Amygdala (tissue), 56 donors: Measurements from ENCODE around the gene TRIM40.
A peak's percentile ranks its signal among the peaks of the same experiment; 100 is the strongest.

Experiments
- DNase-seq, 56 donors: peaks; one replicate each; lab custom pipeline; 2025; lab: John Stamatoyannopoulos, UW

Gene TRIM40

DNA sequence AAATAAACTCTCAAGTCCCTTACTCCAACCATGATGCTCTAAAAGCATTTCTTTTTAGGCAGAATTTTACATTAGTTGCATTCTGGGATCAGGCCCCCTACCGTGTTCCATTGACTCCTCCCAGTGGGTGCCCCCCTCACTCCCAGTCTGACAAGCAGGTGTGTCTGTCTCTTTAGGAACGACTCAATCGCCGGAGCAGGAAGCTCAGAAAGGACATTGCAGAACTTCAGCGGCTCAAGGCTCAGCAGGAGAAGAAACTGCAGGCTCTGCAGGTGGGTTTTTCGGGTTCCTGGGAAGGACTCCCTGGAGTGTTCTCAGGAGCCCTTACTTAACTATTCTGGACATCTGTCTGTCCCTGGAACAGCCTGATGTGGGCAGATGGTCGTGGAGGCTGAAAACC is 9.9 kb downstream of the TRIM40 start:
- no peak for DNase-seq

DNA sequence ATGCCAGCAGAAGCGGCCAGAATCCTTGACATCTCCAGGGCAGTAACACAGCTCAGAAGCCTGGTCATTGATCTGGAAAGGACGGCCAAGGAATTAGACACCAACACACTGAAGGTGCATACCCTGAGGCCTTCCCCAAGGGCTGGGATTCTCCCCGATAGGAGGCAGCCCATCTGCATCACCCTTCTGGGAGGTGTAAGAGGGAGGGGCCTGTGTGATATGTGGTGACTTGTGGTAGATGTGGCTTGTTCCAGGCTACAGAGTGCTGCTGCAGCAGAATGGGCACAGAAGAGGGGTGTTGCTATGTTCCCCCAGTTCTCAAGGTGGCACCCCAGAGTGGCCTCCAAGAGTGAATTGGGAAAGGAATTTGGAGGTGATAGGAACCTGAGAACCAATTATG is 11.2 kb downstream of the TRIM40 start:
- no peak for DNase-seq

DNA sequence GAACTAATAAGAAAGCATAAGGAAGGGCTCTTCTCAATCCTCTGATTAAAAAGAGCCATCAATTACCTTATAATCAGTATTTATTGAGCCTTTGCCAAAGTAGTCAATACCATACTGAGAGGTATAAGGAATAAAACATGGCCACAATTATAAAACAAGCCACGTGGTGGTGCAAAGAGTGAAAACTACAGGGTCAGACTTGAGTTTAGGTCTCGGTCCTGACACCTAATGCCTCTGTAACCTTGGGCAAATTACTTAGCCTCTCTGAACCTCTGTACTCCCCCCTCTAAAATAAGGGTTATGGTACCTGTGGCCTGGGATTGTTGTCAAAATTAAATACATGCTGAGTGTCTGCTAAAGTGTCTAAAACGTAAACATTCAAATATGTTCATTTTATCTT is 13.3 kb downstream of the TRIM40 start:
- no peak for DNase-seq

DNA sequence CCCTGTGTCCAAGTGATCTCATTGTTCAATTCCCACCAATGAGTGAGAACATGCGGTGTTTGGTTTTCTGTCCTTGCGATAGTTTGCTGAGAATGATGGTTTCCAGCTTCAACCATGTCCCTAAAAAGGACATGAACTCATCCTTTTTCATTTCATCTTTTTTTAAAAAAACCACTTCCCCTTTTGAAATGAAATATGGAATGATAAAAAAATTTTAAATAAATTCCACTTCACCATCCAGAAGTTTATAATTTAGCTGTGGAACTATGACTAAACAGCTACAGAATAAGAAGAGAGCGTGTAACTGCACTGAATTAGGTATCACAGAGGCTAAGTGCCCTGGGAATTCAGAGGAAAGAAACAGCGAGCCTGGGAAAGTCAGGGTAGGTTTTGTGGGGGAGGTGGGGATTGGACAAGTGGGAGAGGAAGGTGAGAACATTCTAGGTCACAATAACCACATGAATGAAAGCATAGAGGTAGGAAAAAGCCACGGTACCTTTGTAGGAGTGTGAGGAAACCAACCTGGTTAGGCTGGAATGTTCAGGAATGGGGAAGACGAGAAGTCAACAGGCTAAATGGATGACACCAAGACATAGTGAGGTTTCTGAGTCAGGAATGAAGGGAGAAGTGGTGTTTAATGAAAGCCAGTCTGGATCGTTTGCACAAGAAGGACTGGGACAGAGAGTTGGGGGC is 14.1 kb downstream of the TRIM40 start:
- no peak for DNase-seq

DNA sequence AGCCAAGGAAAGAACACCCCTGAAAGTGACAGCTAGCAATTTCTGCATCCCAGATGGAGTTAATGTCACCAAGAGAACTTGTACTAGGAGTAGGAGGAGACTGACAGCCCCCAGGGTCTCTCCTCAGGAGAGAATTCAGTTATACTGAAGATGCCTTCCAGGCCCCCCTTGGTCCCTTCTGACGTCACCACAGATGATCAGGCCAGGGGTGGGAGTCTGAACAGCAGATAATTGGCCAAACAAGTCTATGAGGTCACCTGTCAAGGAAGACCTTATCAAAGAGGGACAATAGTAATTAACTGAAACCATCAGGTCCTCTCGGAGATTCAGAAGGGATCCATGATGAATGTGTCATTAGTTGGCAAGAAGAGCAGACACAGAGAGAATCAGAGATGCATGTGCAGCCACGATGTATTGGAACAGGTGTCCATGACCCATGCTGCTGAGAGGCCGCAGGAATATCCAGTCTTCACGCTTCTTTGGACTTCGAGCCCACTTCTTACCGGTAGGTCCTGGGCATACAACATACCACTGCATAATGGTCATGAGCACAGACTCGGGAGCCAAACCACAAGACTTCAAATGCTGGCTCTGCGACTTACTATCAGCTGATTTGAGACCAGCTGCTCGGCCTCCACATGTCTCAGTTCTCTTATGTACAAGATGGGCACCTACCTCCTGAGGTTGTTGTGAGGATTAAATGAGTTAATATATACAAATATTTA is 14.9 kb downstream of the TRIM40 start:
- no peak for DNase-seq

DNA sequence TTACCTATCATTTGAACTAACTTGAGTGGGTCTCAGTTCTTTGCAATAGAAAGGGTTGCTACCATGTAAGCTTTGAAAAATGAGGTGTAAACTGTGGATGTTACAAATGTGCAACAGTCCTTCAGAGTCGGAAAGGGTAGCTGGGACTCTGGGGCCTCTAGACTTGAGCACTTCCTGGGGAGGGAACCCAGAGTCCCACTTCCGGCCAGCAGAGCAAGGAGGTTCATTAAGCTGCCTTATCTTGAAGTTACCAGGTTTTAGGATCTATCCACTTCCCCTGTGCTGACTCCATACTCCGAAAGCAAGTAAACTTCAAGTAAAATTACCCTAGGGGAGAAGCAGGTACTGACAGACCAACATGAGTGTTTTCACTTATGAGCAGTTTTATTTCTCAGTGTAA is 15.6 kb downstream of the TRIM40 start:
- DNase-seq = no peak

DNA sequence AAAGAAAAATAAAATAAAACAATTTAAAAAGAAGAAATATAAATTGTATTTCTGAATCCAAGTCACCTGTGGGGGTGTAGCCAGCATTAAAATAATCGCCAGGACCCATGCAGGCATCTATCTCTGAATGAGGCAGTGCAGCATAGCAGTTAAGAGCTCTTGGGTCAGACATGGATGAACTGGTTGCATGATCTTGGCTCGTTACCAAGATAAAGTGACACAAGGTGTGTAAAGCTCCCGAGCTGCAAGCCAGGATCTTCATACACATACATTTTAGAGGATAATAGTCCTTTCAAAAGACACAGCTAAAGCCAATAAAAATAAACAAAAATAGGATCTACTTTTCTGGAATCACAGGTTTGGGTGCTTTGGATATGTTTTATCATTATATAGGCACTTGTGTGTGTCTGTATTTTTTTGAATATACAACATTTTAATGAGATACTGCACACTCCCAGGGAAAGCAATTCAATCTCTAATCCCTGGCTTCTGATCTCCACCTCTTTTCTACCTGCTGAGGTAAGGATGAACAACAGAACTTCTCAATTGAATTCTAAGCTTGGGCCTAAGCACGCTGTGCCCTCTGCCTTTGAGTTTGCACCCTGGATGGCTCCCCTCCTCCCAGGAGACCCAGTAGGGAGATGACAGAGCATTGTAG is 16.2 kb downstream of the TRIM40 start:
- DNase-seq = no peak

DNA sequence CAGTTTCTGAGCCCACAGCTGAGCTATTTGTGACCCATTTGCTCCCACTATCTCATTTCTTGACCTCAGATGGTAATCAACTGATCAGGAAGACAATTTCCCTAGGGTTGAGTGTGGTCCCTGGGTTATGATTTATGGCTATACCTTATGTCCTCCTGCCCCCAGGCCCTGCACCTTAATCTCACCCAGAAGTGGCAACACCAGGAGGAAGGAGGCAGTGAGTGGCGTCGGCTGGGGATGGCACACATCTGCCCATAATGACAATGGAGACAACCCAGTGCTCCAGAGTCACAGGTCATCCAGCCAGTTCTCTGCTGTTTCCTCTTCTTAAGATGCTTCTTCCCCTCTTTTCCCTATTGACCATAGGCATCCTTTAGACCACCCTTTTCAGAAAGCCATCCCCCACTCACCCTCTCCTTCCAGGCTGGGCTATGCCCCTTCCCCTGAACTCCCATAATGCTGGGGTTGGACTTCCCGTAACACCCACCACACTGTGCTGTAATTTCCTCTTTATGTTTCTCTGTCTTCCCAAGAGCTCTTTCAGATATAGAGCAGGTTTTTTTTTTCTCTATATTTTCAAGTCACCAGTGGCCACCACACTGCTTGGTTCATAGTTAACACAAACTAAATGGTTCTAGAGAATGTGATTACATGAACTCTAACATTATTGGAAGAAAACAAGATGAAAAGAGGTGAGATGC is 17.1 kb downstream of the TRIM40 start:
- no peak for DNase-seq

DNA sequence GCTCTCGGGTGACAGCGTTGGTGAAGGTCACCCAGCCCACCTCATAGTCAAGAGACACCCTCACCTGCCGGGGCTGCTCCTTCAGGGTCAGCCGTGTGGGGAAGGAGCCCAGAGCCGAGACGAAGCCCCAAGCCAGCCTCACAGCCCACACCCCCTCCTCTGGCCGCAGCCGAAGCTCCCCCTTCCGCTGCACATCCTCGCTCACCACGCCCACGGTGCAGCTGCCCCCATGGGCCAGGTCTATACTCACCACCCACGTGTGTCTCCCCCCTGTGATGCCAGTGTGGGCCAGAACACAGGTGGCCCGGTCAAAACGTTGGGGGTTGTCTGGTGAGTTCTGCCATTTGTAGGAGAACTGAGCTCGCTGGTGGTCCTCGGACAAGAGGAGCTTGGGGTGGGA is 18.1 kb downstream of the TRIM40 start:
- no peak for DNase-seq

DNA sequence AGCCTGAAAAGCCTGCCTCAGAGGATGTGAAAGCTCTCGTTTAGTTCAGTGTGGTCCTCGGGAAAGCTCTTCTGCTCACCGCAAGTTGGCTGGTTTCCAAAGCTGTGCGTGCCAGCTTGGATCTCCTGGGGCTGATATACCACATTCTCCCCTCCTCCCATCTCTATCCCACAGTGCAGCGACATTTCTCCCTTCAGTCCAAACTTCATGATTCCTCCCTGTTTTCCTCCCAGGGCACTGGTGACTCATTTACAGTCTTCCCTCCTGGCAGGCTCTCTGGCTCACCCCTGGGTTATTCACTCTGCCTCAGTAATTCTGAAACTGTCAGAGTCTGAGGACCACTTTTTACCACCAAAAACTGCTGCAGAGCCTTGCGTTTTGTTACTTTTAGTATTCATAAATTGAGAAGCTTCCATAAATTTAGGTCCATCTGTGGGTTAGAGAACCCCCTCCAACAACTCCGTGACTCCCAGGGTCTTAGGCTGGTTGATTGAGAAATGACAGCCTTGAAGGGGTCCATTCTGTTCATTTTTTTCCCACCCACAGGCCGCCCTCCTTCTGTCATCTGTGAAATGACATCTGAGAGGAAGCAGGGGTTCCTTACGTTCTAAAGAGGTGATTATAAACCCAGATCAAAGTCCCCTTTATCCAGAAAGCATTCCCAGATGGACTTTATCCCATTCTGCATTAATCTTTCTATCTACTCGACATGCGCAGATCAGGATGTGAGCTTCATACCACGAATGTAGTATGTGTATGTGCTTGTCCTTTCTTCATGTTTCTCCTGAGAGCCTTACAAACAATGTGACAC is 19.0 kb downstream of the TRIM40 start:
- no peak for DNase-seq

DNA sequence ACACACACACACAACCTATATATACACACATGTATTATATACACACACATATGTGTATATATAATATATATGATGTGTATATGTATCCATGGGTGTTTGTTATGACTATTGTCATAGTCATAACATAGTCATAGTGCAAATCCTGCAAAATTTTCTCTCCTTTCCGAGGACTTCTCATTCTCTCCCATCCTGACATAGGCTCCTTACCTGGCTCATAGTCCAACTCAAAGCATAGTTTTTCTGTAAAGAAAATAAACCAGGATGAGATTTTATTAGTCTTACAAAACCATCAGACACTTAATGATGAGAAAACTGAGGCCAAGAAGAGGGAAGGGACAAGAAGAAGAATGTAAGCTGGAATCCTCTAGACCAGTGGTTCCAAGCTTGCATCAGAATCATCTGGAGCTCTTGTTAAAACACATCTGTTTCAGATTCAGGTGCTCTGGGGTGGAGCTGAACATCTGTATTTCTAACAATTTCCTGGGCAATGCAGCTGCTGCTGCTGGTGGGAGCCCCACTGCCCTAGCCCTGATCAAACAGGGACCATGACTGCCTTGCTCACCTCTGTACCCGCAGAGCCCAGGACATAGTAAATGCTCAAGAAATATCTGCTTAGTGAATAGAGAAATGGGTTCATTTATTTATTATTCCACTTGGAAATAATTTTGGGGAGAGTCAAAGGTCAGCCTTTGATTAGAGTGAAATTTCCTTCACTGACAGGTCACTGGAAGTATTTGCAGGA is 19.8 kb downstream of the TRIM40 start:
- no peak for DNase-seq

DNA sequence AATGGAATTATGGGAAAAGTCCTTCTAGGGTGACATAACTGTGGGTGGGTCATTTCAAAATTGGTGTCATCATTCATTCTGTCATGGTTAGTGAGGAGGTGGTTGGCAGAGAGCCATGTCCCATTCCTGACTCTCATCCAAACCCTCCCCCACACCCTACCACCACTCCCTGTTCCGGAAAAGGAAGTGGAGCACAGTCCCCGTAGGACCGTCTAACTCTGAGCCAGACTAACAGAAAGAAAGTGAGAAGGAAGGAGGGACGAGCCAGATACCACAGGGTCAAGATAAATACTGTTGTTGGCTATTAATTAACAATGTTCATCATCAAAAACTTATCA is 20.3 kb downstream of the TRIM40 start:
- no peak for DNase-seq

DNA sequence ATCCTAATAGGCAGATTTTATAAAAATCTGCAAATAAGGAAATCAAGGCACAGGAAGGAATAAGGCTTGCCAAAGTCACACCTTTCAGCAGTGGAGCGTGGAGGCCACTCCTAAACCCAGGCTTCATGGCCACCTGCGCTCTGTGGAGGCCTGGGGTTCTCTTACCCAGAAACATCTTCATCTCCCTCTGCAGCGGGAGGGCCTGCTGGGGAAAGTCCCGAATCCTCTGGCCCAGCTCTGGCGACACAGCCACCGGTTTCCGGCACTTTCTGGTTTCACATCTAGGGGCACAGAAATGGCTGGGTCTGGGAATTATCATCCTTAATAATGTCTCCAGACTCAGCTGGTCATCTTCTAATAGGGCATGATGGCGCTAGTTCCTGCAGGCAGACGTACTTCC is 20.8 kb downstream of the TRIM40 start:
- DNase-seq = no peak

DNA sequence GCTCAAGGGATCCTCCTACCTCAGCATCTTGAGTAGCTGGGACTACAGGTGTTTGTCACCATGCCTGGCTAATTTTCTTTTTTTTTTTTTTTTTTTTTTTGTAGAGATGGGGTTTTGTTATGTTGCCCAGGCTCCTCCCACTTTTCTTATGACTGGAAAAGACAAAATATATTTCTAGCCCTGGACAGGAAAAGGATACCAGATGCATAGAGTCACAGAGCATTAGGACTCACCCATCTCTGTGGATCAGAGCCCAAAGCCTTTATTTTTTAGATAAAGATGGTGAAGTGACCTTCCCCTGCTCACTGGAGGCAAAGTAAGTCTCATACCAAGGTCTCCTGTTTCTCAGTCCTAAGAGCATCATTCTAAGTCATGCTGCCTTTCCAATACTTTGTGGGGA is 21.6 kb downstream of the TRIM40 start:
- DNase-seq = no peak

DNA sequence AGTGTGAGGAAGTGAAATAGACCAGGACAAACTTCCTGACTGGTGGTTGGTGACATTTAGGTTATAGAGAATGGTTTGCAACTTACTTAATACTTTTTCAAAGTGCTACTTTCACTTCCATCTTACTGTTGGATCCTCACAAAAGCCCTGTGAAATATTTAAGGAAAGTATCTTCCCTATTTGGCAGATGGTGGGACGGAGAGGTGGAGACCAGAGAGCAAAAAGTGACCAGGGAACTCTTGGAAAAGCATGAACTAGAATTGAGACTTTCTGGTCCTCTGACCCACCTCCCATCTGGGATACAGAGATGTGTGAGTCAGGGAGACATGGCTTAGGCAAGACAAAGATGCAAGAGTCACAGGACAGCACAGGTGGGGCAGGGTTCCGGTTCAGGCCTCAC is 22.1 kb downstream of the TRIM40 start:
- no peak for DNase-seq

DNA sequence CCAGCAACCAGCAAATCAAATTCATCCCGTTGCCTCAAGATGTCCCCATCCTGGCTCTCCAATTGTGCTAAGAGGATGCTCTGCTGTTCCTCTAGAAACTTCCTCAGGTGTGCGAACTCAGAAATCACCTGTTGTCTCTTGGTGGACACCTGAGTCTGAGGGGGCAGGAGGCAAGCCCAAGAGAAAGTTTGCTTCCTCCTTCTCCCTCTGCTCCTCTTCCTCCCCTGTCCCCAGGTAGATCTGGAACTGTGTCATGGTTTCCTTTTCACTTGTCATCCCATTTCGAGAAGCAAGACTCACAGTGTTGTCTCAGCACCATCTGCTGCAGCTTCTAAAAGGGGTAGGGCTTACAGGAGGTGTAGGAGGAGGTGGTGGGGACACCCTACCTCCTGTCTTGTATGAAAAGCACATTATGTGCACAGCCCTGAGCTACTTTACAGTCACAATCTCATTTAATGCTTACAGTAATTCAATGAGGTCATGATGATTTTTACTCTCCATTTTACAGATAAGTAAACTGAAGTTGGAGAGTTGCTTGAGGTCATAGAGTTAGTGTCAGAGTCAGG is 22.6 kb downstream of the TRIM40 start:
- DNase-seq = peak in 12 of 56 donors; percentile 2 to 37 (median 8)

DNA sequence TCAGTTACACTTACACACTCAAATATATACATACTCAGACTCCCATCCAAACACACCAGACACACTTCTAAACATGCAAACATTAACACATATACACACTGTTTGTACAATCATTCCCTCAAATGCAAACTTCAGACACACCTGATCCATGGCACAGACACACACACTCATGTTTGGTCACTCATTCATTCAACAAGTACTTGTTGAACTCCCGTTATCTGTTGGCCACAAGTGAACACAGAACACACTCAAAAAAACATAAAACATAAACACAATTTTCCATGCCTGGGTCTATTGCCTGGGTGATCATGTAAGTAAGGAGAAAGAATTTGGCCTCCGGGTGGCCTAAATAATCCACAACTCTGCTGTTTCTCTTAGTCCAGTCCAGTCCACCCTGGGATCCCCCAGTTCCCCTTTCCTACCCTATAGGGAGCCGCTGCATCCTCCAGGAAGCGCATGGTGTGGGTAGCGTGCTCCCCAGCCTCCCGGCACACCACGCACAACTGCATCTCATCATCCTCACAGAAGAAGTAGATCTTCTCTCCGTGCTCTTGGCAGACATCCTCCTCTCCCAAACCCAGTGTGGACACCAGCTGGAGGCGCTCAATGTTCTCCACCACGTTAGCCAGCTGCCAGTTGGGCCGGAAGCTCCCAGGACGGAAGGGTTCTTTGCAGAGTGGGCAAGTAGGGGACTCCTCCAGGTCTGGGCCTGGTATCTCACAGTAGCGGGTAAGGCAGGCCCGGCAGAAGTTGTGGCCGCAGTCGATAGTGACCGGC is 24.3 kb downstream of the TRIM40 start:
- DNase-seq = no peak

DNA sequence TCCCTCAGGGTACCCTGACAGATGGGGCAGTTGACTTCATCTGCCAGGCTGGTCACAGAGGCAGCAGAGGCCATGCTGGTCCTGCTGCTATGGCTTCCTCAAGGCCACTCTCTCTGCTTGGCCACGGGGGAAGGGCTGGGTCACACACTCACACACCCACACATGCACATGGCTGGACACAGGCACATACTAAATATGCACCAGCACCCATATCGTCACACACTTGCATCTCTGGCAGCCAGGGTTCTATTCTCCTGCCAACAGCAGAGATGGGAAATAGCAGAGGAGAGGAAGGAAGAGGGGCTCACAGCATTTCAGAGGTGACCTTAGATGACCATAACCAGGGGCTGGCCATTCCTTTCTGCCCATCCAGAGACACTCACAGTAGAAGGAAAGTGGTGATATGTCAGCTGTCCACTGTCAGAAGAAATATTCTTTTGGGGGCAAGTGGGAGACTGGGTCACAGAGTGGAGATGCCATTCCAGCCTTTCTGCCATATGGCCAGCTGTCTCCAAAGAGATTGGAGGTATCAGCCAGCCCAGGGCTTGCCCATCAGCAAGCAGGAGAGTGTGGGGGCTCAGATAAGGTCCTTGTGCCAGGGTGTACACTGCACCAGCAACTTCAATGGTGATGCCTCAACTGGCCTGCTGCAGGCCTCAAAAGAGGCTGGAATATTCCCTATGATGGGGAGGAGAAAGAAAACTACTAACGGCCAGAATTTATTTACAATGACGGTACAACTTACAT is 25.0 kb downstream of the TRIM40 start, which contains the start of gene TRIM10:
TSS of gene TRIM10 (minus strand) at position 427 of the 747 bp plus-strand sequence. CDS start at position 74, 353 bp downstream.
- no peak for DNase-seq
